ENCODE results near the gene SLC37A4. TPM values are rescaled to one million over a fixed set of nuclear protein-coding genes. Genes with fewer than 3 reads are reported as not detected.
A peak's percentile ranks its signal among the peaks of the same experiment; 100 is the strongest.

SLC37A4 gene
- total RNA-seq, 1 experiment from 2014 or later = 10.0 TPM

- intact Hi-C loops (cut with micrococcal nuclease) = loop anchor here (1.0 to 5.0 kb wide), 3 partner anchors 42 to 182 kb away; partner anchors contain the start of gene HYOU1
These were observed 15.5 kb downstream of the SLC37A4 start for GRCh38 chr11:119015054-119015611.

GRCh38 chr11:119014209-119014924, 16.3 kb downstream of the SLC37A4 start:
- intact Hi-C loops (cut with micrococcal nuclease) = no loop called here
- H3K9me3 Mint-ChIP-seq (ENCODE audit: unreplicated experiment) = no peaks in the 10 kb centered on the region
- H3K27me3 Mint-ChIP-seq (ENCODE audit: insufficient read depth, unreplicated experiment) = no peaks in the 10 kb centered on the region
- CTCF ChIA-PET = interaction anchor here (0.6 to 1.8 kb wide), 8 partner anchors 11 to 422 kb away, joined by 3 to 10 read pairs (median 4); partner anchors contain the start of genes SLC37A4 and UPK2
- POLR2A ChIA-PET = interaction anchor here (0.6 to 15.1 kb wide), 8 partner anchors 9 to 320 kb away, joined by 3 to 286 read pairs (median 4); partner anchors contain the start of genes CENATAC, DPAGT1 and RNF26
- H3K36me3 Mint-ChIP-seq (ENCODE audit: insufficient read depth, unreplicated experiment) = peaks cover 75% of the 10 kb centered on the region
- no peak for TF ChIP-seq CTCF (IDR thresholded peaks at IDR 0.05; ENCODE audit: unreplicated experiment)
- no peak for DNase-seq (ENCODE audit: unreplicated experiment)
- H3K4me3 Mint-ChIP-seq (ENCODE audit: unreplicated experiment) = no peak overlapping the region
- no peak overlapping the region for H3K27ac Mint-ChIP-seq (ENCODE audit: low read depth, unreplicated experiment)
- BruUV-seq (replicated peaks) = no TSS peak
- peaks cover 16% of the 10 kb centered on the region for H3K4me1 Mint-ChIP-seq (ENCODE audit: insufficient read depth, unreplicated experiment)

More at GRCh38 chr11:119015054-119015611, 15.5 kb downstream of the SLC37A4 start:
- Mint-ChIP-seq H3K9me3 (ENCODE audit: unreplicated experiment) (no peaks in the 10 kb centered on the region), H3K4me1 (ENCODE audit: insufficient read depth, unreplicated experiment) (peaks cover 20% of the 10 kb centered on the region), H3K27me3 (ENCODE audit: insufficient read depth, unreplicated experiment) (no peaks in the 10 kb centered on the region), H3K27ac (ENCODE audit: low read depth, unreplicated experiment) (no peak overlapping the region), H3K36me3 (ENCODE audit: insufficient read depth, unreplicated experiment) (peaks cover 79% of the 10 kb centered on the region), H3K4me3 (ENCODE audit: unreplicated experiment) (peak overlapping the region; percentile 94)
- BruUV-seq (replicated peaks) = no TSS peak
- peak; percentile 41 for DNase-seq (ENCODE audit: unreplicated experiment)
- POLR2A ChIA-PET = interaction anchor here (0.6 to 15.1 kb wide), 11 partner anchors 8 to 393 kb away, joined by 3 to 286 read pairs (median 5); partner anchors contain the start of genes CENATAC, DPAGT1, SLC37A4 and VPS11
- CTCF ChIA-PET = interaction anchor here (0.5 to 1.8 kb wide), 11 partner anchors 10 to 853 kb away, joined by 3 to 10 read pairs (median 4); partner anchors contain the start of genes SLC37A4 and UPK2
- TF ChIP-seq CTCF (IDR thresholded peaks at IDR 0.05; ENCODE audit: unreplicated experiment) = no peak

- no peaks in the 10 kb centered on the region for H3K9me3 Mint-ChIP-seq (ENCODE audit: unreplicated experiment)
- no peak overlapping the region for H3K4me3 Mint-ChIP-seq (ENCODE audit: unreplicated experiment)
- peaks cover 16% of the 10 kb centered on the region for H3K4me1 Mint-ChIP-seq (ENCODE audit: insufficient read depth, unreplicated experiment)
- CTCF ChIA-PET = interaction anchor here (0.6 to 1.7 kb wide), 3 partner anchors 9 to 354 kb away, joined by 3 to 6 read pairs (median 4); no protein-coding TSS in a partner anchor
- DNase-seq (ENCODE audit: unreplicated experiment) = no peak
- peaks cover 84% of the 10 kb centered on the region for H3K36me3 Mint-ChIP-seq (ENCODE audit: insufficient read depth, unreplicated experiment)
- H3K27ac Mint-ChIP-seq (ENCODE audit: low read depth, unreplicated experiment) = no peak overlapping the region
- POLR2A ChIA-PET = interaction anchor here (0.7 to 15.1 kb wide), 3 partner anchors 12 to 90 kb away, joined by 3 to 286 read pairs (median 3); partner anchors contain the start of genes CENATAC and SLC37A4
- no peak for TF ChIP-seq CTCF (IDR thresholded peaks at IDR 0.05; ENCODE audit: unreplicated experiment)
- intact Hi-C loops (cut with micrococcal nuclease) = no loop called here
- BruUV-seq (replicated peaks) = no TSS peak
- no peaks in the 10 kb centered on the region for H3K27me3 Mint-ChIP-seq (ENCODE audit: insufficient read depth, unreplicated experiment)
These were observed 18.0 kb downstream of the SLC37A4 start for GRCh38 chr11:119012629-119013170.
